Stimulated activated CD8-positive, alpha-beta memory T cell treated with anti-CD3 and anti-CD28 coated beads, Interleukin-4, amount 100 ng/mL, for 24 hours (primary cell): ENCODE results near the gene ACTN3.
"Not testable (repeated sequence)": the region's sequence is repeated elsewhere in the genome, so short reads cannot be mapped to it uniquely, and the experiment has no call there.

Experiments
- DNase-seq: peaks from one replicate; pipeline ENCODE4 v3.0.0-alpha.2; 2020; ENCODE audit warnings: low read depth

ACTN3 gene

DNA sequence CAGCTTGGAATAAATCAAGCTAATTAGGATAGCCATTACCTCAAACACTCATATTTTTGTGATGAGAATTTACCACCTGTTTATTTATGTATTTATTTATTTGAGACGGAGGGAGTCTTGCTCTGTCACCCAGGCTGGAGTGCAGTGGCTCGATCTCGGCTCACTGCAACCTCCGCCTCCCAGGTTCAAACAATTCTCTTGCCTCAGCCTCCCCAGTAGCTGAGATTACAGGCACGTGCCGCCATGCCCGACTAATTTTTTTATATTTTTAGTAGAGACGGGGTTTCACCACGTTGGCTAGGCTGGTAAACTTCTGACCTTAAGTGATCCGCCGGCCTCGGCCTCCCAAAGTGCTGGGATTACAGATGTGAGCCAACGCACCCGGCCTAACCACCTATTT is 1.8 kb upstream of the ACTN3 start:
- not testable (repeated sequence) for DNase-seq

DNA sequence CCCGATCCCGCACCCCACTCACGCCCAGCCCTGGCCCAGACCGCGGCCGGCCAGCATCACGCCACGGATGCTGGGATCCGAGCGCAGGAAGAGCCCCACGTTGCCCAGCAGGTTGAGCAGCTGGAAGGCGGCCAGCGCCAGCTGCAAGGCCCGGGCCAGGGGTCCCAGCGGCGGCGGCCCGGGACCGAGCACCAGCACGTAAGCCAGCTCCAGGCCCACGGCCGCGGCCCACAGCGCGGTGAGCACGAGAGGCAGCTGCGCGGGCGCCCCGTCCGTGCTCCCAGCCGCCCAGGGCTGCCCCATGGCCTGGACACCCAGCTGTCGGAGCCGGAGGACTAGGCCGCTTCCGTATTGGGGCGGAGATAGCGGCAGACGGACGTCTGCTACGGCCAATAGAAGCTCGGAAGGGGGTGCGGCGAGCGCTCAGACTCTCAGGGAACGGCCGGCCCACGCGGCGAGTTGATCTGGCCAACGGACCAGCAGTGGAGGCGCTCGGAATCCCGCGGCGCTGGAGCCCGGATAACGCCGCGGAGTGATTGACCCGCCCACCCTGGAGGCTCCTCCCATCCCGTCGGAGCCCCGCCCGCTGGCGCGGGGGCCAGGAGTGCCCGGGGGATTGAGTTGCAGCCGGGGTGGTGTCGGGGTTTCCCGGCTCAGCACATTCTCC is 869 bp upstream of the ACTN3 start, which contains the start of gene ZDHHC24:
Gene ZDHHC24, minus strand, starts transcription at position 348 of the 667 bp plus-strand sequence. Its CDS starts 45 bp downstream, at position 303.
- DNase-seq = peak; percentile 88

DNA sequence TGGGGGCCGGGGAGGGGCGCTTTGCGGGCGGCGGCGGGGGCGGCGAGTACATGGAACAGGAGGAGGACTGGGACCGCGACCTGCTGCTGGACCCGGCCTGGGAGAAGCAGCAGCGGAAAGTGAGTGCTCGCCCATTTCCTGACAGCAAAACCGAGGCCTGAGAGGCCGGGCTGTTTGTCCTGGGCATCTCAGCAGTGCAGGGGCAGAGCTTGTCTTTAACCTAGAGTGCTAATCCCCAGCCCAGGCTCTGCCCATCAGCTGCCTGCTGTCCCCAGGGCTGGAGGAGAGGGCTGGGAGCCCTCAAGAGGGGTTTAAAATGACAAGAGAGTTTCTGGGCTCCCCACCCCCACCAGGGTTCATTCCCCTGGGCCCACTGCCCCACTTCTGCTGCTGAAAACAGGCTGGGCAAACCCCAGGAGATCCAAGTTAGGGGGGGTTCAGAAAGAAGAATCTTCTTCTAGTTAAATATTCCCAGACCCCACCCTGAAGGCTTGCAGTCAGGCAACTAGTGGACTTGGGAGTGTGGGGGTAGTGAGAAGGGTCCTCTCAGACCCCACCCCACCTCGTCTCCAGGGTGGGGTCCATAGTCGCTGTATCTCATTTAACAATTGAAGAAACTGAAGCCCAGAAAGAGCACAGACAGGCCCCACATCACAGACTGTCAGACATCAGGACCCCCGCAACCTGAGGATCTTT is 411 bp downstream of the ACTN3 start:
- DNase-seq = no peak

DNA sequence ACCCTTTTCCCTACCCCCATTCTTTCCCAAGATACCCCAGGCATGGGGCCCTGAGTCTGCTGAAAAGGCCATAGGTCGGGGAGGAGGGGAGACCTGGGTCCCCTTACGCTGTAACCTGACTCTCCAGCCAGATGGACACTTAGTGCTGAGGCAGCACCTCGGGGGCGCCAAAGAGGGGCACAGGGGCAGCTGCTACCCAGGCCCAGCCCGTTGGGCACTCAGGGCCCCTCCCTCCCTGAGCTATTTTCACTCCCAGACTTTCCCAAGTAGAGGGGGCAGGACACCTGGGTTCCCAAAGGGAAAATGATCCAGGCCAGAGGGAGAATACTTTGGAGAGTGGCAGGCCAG is 933 bp downstream of the ACTN3 start:
- DNase-seq = no peak

DNA sequence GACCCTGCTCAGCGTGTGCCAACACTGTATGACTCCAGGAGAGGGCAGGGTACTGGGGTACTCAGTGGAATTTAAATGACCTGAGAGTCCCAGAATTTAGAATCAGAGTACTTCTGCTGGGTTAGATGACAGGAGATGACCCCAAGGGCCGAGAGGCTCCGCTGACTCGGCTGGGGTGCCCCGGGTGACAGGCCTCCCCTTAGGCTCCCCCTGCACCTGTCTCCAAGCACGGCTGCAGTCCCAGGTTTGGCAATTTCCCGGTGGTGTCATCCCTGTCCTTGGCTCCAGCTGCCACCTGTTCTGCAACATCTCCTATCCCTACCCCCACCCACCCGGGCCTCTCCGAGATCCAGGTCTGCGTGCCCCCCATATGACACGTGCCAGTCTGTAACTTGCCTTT is 1.3 kb downstream of the ACTN3 start:
- no peak for DNase-seq

DNA sequence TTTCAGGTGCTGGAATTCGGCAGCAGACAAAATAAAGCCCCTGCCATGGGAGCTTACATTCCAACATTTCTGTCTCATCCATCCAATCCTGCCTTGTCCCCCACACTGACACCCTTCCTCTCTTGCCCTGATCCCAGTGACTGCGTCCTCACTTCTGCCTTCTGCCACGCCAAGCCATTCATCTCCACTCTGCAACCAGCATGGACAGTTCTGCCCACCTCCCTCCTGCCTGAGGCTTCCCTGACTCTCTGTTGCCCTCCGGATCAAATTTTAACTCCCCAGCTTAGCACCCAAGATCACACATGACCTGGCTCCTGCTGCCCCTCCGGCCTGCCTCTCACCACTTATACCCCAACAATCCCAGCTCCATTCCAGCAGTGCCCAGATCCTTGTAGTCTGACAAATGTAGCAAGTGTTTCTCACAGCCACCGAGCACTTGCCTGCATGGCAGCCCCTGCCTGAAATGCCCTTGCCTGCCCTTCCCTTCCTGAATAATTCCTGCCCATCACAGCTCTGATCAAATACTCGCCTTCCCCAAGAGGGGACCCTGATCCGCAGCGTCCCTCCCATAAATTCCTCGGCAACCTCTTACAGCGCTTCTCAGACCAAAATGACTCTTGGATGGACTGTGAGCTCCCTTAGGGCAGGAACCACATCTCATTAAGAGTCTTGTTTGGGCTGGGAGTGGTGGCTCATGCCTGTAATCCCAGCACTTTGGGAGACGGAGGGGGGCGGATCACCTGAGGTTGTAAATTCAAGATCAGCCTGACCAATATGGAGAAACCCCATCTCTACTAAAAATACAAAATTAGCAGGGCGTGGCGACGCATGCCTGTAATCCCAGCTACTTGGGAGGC is 2.3 kb downstream of the ACTN3 start:
- no peak for DNase-seq

DNA sequence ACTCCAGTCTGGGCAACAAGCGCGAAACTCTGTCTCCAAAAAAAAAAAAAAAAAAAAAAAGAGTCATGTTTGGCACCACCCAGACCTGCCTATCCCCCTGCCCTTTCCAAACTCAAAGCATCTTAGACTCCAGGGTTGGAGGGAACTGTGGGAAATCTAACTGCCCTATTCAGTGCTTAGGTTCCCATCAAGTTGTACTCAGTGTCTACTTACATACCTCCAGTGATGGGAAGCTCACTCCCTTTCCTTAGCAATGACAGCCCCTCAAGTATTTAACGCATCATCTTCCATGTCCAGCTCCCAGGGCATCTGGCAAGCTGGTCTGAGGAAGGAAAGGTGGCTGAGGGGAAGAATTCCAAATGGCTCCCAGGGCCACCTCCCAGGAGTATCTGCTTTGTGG is 3.0 kb downstream of the ACTN3 start:
- no peak for DNase-seq

DNA sequence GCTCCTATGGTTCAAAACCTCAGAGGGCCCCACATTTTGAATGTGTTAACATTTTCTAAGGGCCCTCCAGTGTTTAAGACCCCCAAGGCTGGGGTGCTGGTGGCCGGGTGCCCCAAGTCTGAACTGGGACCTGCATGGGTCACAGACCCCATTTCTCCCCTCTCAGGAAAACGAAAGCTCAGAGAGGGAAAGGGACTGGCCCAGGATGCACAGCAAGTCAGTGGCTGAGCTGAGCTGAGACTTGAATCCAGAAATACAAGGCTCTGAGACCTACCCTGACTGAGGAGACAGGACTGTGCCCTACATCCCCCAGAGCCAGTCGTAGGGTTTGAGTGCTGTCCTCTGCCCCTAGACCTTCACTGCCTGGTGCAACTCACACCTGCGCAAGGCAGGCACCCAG is 4.2 kb downstream of the ACTN3 start:
- no peak for DNase-seq

DNA sequence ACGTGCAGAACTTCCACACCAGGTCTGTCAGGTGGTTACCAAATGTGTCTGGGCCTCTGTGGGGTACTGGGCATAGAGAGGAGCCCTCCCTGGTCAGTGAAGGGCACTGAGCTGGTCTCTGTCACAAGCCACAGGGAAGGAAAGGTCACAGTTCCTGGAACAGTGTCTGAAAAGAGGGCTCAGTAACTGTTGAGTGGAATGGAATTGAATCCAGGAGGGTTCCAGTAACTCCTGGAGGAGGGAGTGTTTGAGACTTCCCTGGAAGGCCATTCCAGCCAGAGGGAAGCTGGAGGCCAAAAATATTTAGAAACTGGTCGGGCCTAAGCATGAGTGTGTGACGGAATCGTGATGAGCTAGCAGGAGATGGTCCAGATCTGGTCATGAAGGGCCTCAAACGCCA is 7.9 kb downstream of the ACTN3 start:
- no peak for DNase-seq

DNA sequence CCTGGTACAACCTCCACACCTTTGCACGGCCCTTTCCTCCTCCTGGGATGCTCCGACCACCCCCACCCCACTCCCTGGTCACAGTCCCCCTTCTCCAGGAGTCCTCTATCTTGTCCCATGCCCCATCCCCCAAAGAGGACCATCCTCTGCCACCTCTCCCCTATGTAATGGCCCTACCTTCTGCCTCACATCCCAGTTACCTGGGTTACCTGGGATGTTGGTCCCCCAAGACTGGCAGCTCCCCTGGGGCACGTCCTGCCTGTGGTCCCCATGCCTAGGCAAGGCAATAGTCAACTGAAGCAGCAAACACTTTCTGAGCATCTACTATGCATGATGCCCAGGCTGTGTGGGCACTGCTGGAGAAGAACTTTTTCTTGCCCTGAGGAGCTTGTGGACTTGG is 8.7 kb downstream of the ACTN3 start:
- no peak for DNase-seq

DNA sequence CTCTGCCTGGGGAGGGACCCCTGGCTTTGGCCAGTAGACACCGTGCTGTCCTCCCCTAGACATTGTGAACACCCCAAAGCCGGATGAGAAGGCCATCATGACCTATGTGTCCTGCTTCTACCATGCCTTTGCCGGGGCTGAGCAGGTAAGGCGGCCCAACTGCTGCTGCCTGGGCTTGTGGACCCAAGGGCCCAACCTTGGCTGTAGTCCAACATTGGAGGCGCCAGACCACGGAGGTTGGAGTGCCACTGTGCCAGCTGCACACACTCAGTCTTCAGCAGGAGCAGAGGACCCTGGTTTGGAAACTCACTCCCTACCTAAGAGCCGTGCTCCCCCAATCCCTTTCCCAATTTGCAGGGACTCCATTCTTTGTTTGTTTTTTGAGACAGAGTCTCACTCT is 9.4 kb downstream of the ACTN3 start:
- DNase-seq = no peak

DNA sequence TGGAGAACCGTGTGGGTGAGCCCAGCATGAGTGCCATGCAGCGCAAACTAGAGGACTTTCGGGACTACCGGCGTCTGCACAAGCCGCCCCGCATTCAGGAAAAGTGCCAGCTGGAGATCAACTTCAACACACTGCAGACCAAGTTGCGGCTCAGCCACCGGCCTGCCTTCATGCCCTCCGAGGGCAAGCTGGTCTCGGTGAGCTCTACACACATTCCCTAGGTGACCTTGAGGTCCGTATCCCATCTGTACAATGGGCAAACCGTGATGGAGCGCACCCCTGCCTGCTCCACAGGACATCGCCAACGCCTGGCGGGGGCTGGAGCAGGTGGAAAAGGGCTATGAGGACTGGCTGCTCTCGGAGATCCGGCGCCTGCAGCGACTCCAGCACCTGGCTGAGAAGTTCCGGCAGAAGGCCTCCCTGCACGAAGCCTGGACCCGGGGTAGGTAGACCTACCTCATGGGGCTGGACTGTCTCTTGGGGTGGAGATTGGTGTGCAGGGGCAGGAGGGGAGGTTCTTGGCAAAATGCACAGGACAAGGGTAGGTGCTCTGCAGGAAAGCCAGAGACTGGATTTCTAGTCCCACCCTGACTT is 11.1 kb downstream of the ACTN3 start:
- DNase-seq = no peak

DNA sequence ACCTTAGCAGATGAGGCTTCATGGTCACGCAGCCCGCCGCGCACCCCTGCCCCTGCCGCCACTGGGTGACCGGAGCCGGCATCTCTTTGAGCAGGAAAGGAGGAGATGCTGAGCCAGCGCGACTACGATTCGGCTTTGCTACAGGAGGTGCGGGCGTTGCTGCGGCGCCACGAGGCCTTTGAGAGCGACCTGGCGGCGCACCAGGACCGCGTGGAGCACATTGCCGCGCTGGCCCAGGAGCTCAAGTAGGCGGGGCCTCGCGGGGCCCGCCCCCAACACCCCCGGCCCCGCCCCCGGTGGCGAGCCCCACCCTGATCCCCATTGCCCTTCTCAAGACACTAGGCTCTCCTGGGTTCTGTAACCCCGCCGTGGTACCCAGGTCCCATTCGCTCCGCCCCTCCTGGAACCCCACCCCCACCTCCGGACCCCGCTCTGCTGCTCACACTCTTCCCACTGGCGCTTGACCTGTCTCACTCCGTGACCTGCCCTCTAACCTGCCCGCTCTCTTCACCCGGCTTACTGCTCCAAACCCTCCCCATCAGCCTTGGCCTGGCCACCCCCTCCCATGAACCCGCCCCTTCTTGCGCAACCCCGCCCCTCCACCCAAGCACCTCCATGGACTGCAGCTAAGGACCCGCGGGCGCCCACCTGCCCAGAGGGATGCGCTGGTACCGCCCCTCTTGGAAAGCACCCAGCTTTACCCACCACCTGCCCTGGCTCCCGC is 12.6 kb downstream of the ACTN3 start:
- peak; percentile 22 for DNase-seq

DNA sequence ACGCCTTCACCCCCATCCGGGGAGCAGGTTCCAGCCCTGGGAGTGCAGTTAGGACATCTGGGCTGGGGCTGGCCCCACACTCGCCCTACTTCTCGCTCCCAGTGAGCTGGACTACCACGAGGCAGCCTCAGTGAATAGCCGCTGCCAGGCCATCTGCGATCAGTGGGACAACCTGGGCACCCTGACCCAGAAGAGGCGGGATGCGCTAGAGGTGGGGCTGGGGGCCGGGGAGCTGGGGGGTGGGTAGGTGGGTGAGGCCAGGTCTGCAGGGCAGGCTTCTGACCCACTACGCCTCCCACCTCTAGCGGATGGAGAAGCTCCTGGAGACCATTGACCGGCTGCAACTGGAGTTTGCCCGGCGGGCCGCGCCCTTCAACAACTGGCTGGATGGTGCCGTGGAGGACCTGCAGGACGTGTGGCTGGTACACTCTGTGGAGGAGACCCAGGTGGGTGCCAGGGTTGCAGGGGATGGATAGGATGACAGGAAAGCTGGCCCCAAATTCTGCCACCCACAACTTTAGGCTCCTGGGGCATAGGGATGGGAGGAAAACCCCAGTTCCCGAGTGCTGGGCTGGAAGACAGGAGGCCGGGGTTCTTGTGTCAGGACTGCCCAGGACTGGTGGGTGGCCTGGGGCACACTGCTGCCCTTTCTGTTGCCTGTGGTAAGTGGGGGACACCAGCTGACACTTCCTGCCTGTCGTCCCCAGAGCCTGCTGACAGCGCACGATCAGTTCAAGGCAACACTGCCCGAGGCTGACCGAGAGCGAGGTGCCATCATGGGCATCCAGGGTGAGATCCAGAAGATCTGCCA is 13.4 kb downstream of the ACTN3 start:
- DNase-seq = no peak

DNA sequence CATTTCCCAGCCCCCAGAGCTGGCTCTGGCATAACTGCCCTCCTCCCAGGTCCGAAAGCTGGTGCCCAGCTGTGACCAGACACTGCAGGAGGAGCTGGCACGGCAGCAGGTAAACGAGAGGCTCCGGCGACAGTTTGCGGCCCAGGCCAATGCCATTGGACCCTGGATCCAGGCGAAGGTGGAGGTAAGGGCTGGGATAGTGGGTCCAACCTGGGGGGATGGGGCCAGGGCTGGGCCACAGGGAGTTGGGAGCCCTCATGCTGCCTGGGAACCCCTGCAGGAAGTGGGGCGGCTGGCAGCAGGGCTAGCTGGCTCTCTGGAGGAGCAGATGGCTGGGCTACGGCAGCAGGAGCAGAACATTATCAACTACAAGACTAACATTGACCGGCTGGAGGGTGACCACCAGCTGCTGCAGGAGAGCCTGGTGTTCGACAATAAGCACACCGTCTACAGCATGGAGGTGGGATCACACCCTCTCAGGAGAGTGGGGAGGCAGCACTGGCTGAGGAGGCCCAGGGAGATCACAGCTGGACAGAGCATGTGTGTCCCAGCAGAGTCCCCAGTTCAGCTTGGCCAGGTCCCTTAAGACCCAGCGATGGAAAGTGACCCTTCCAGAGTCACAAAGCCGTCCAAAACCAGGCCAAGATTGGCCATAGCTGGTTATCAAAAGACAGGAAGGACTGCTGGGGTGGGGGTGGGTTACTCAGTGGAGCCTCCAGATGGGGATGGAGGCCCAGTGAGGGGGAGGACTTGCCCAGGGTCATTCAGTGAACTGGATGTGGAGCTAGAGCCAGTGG is 14.7 kb downstream of the ACTN3 start:
- no peak for DNase-seq

DNA sequence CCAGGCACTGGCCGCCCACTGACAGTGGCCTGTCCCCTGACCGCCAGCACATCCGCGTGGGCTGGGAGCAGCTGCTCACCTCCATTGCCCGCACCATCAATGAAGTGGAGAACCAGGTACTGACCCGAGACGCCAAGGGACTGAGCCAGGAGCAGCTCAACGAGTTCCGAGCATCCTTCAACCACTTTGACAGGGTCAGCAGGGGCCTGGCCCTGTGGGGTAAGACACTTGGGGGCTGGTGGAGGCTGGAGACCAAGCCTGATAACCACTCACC is 15.2 kb downstream of the ACTN3 start:
- DNase-seq = no peak

DNA sequence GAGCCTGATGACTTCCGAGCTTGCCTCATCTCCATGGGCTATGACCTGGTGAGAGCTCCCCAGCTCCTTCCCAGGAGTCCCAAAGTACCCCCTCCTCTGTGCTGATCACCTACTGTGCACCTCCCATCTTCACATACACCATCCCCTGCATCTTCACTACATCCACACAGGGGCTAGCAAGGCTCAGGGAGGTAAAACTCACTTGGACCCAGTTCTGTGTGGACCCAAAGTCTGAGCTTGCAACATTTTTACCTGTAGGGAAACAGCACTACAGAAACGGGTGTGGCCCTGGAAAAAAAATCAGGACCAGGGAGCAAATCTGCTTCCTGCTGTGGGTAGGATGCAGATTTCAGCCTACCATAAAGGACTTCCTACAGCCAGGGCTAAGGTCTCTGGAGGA is 15.6 kb downstream of the ACTN3 start:
- no peak for DNase-seq

DNA sequence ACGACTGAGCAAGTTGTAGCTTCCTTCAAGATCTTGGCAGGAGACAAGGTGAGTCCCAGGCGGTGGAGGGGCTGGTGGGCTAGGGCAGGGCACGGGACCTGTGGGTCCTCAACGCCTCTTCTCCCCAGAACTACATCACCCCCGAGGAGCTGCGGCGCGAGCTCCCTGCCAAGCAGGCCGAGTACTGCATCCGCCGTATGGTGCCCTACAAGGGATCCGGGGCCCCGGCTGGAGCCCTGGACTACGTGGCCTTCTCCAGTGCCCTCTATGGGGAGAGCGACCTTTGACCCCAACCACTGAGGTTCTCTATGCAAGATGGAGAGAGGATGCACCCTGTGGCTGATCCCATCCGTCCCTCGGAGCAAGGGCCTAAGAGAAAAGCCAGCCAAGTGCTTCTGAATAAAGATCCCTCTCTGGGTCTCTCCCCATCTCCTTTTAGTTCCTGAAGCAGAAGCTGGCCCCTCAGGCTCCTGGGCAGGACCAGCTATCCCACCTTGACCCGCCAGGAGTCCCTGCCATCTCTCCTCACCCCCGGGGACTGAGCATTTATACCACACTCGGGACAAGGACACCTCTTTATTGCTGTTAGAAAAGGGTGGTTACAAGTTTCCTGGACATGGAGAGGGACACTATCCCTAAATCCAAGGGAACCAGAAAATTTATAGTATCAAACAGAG is 16.3 kb downstream of the ACTN3 start:
- no peak for DNase-seq

DNA sequence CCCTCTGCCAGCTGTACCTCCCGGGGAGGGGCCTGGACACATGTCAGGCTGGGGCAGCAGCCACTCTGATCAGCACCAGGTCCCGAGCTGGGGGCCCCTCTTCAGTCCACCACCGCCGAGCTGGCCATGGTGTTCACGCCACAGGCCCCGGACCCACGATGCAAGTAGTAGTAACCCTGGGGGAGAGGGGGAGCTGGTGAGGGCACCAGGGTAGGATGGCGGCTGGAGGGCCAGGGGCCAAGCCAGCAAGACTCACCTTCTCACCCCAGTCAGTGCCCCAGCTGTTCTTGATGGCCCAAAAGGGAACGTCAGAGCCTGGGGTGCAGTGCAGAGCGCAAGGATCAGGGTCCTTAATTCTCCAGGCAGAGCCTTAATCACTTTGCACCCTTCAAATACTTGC is 17.1 kb downstream of the ACTN3 start:
- DNase-seq = no peak

DNA sequence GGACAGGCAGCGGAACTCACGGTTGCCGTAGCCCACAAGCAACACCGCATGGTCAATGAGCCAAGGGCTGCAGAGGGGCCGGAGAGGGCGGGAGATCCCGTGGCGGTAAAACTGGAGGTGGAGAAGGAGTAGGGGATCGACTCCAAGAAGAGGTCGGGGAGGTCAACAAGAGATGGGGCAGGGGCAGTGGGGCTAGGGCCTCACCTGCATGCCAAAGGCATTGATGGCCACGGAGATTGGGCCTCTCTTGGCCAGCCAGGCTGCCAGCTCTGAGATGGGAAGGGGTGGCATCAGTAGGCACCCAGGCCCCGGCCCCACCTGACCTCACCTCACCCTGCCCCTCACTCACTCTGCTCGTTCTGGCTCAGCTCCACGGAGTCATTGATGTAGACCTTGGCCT is 17.8 kb downstream of the ACTN3 start:
- DNase-seq = no peak
